ENCODE measurements around the gene ZNF24.

The ZNF24 gene

GRCh38 chr18:35296060-35296459, 48.2 kb downstream of the ZNF24 start:
- H3K36me3 ChIP-seq (ENCODE audit: insufficient read depth) = no peaks in the 10 kb centered on the region
- no peak overlapping the region for H3K4me2 ChIP-seq
- no peaks in the 10 kb centered on the region for H3K27me3 ChIP-seq (ENCODE audit: insufficient read depth, low read depth)
- no peak overlapping the region for H3K27ac ChIP-seq
- H3K9ac ChIP-seq = no peak overlapping the region
- peaks cover 5% of the 10 kb centered on the region for H3K4me1 ChIP-seq (ENCODE audit: low read depth, poor library complexity, severe bottlenecking)
- no peak overlapping the region for H3K4me3 ChIP-seq (IDR thresholded peaks at IDR 0.05; ENCODE audit: insufficient read depth, low read depth, low read length)
- H4K20me1 ChIP-seq (ENCODE audit: insufficient read depth) = no peaks in the 10 kb centered on the region
- peaks cover 13% of the 10 kb centered on the region for H3K79me2 ChIP-seq (ENCODE audit: insufficient read depth, low read depth)
- no peak overlapping the region for H2AFZ ChIP-seq (ENCODE audit: low read depth)
- no peak for TF ChIP-seq CTCF (conservative IDR thresholded peaks at IDR 0.05; ENCODE audit: low read depth, low read length)

- H3K4me2 ChIP-seq = peak overlapping the region; percentile 83
- no peaks in the 10 kb centered on the region for H3K27me3 ChIP-seq (ENCODE audit: insufficient read depth, low read depth)
- no peak overlapping the region; the same call in 1 of the 2 replicates for H3K9ac ChIP-seq
- peaks cover 16% of the 10 kb centered on the region for H3K79me2 ChIP-seq (ENCODE audit: insufficient read depth, low read depth)
- no peak overlapping the region for H3K4me3 ChIP-seq (IDR thresholded peaks at IDR 0.05; ENCODE audit: insufficient read depth, low read depth, low read length)
- no peak overlapping the region for H3K27ac ChIP-seq
- no peak overlapping the region for H2AFZ ChIP-seq (ENCODE audit: low read depth)
- H3K36me3 ChIP-seq (ENCODE audit: insufficient read depth) = no peaks in the 10 kb centered on the region
- H3K4me1 ChIP-seq (ENCODE audit: low read depth, poor library complexity, severe bottlenecking) = peaks cover 13% of the 10 kb centered on the region
- H4K20me1 ChIP-seq (ENCODE audit: insufficient read depth) = no peaks in the 10 kb centered on the region
- TF ChIP-seq CTCF (conservative IDR thresholded peaks at IDR 0.05; ENCODE audit: low read depth, low read length) = no peak
Observed at GRCh38 chr18:35291166-35291565, 53.1 kb downstream of the ZNF24 start.

GRCh38 chr18:35290094-35290735, 54.0 kb downstream of the ZNF24 start, which contains the start of gene ZSCAN30:
Gene ZSCAN30 (minus strand): TSS chr18:35290229. CDS start chr18:35264352, 25,877 bp downstream.
- peaks cover 13% of the 10 kb centered on the region for H3K4me1 ChIP-seq (ENCODE audit: low read depth, poor library complexity, severe bottlenecking)
- peaks cover 16% of the 10 kb centered on the region for H3K79me2 ChIP-seq (ENCODE audit: insufficient read depth, low read depth)
- no peaks in the 10 kb centered on the region for H4K20me1 ChIP-seq (ENCODE audit: insufficient read depth)
- H3K27ac ChIP-seq = peak within 1 kb of the TSS; percentile 43
- H3K4me3 ChIP-seq (IDR thresholded peaks at IDR 0.05; ENCODE audit: insufficient read depth, low read depth, low read length) = peak within 1 kb of the TSS; percentile 53
- peak within 1 kb of the TSS; percentile 92 for H3K4me2 ChIP-seq
- H3K36me3 ChIP-seq (ENCODE audit: insufficient read depth) = no peaks in the 10 kb centered on the region
- peak within 1 kb of the TSS; percentile 83 for H2AFZ ChIP-seq (ENCODE audit: low read depth)
- H3K27me3 ChIP-seq (ENCODE audit: insufficient read depth, low read depth) = no peaks in the 10 kb centered on the region
- H3K9ac ChIP-seq = peak within 1 kb of the TSS; percentile 82
- no peak for TF ChIP-seq CTCF (conservative IDR thresholded peaks at IDR 0.05; ENCODE audit: low read depth, low read length)

GRCh38 chr18:35289727-35290093, 54.5 kb downstream of the ZNF24 start:
- Histone ChIP-seq H3K27me3 (ENCODE audit: insufficient read depth, low read depth) (no peaks in the 10 kb centered on the region), H3K36me3 (ENCODE audit: insufficient read depth) (no peaks in the 10 kb centered on the region), H3K79me2 (ENCODE audit: insufficient read depth, low read depth) (peaks cover 16% of the 10 kb centered on the region), H4K20me1 (ENCODE audit: insufficient read depth) (no peaks in the 10 kb centered on the region), H3K9ac (peak overlapping the region; percentile 82), H3K27ac (peak overlapping the region; percentile 43), H3K4me1 (ENCODE audit: low read depth, poor library complexity, severe bottlenecking) (peaks cover 13% of the 10 kb centered on the region), H2AFZ (ENCODE audit: low read depth) (peak overlapping the region; percentile 83), H3K4me3 (IDR thresholded peaks at IDR 0.05; ENCODE audit: insufficient read depth, low read depth, low read length) (peak overlapping the region; percentile 53), H3K4me2 (peak overlapping the region; percentile 92)
- TF ChIP-seq CTCF (conservative IDR thresholded peaks at IDR 0.05; ENCODE audit: low read depth, low read length) = no peak
